GM10266 (cell line): ENCODE data around the gene TUBB2B.
A peak's percentile ranks its signal among the peaks of the same experiment; 100 is the strongest.

Source experiments
- DNase-seq: peaks from one replicate; pipeline ENCODE4 v3.0.0; 2012; ENCODE audit errors: extremely low spot score
- CTCF ChIP-seq: IDR thresholded peaks from 2 replicates; pipeline ENCODE4 v1.5.1; 2012; ENCODE audit warnings: mild to moderate bottlenecking, low read depth; ENCODE audit not compliant: control insufficient read depth, insufficient read depth; ENCODE audit errors: missing control alignments

Gene TUBB2B

DNA sequence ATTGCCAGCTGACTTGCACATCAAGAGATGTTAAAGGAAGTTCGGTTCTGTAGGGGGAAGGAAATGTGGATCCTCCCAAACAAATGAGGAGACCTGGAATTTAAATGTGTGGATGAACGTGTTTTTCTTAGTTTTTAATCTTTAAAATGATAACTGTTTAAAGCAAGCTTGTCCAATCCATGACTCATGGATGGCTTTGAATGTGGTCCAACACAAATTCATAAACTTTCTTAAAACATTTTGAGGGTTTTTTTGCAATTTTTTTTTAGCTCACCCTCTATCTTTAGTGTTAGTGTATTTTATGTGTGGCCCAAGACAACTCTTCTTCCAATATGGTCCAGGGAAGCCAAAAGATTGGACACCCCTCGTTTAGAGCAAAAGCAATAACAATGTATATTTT lies 12.6 kb downstream of the TUBB2B start:
- DNase-seq, result no peak
- TF ChIP-seq CTCF, result no peak

DNA sequence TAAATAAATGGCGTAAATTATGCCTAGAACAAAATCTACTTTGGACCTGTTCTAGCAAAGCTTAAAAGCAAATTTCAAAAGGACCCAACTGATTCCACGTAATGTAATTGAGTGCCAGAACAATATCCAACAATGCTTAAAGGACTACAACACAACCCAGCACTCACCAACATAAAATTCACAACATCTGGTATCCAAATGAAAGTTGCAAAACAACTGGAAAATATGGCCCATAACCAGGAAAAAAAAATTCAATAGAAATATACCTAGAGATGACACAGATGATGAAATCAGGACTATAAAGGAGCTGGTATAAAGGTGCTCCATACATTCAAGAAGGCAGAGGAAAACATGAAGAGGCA lies 14.1 kb downstream of the TUBB2B start:
- DNase-seq, result no peak
- TF ChIP-seq CTCF, result no peak

DNA sequence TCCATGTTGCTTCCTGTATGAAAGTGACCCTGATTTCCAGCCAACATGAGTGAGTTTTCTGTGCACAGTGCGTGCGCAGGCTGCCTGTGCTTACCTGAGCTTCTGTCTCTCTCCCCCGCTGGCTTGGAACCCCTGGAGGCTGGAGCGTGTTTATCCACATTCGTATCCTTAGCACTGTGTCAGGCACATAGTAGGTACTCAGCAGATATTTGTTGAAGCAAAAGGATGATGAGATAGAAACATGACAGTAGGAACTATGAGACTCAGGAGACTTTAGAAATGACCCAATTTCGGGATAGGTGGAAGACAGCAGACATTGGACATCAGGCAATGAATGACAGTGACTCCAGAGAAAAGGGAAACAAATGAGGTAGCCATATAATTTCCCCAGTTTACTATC lies 15.2 kb downstream of the TUBB2B start:
- no peak for DNase-seq
- TF ChIP-seq CTCF, result no peak

DNA sequence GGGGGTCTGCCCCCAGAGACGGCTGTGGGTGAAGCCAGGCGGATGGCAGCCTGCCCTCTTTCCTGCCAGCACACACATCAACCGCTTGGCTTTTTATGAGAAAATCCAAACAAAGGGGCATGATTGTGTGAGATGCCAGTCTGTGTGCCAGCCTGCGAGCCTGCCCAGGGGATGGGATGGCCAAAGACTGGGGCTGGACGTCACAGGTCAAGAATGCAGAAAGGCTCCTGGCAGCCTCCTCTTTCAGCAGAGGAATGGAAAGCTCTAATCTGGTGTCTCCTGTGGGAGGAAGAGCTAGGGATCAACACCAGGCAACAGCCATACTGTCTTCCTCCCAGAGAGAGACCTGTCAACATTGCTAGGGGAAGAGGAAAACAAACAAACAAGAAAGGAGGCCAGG lies 15.8 kb downstream of the TUBB2B start:
- no peak for DNase-seq
- TF ChIP-seq CTCF, result no peak

GRCh38 chr6:3210024-3210610 lies 17.3 kb downstream of the TUBB2B start:
- no peak for TF ChIP-seq CTCF
- DNase-seq, result no peak

GRCh38 chr6:3209114-3210023 lies 18.1 kb downstream of the TUBB2B start:
- TF ChIP-seq CTCF, result peak; percentile 42
- DNase-seq, result peak; percentile 53

- TF ChIP-seq CTCF, result no peak
- no peak for DNase-seq
These were observed 18.7 kb downstream of the TUBB2B start for GRCh38 chr6:3208775-3209113.
